GM18519 (cell line): ENCODE measurements around the gene SV2B.

Experiments
- ATAC-seq: cut with Tn5 transposase; IDR thresholded peaks from one replicate; pipeline ENCODE4 v1.9.1; 2021; ENCODE audit warnings: mild to moderate bottlenecking, moderate library complexity; ENCODE audit not compliant: unreplicated experiment, low FRiP score

SV2B gene

DNA sequence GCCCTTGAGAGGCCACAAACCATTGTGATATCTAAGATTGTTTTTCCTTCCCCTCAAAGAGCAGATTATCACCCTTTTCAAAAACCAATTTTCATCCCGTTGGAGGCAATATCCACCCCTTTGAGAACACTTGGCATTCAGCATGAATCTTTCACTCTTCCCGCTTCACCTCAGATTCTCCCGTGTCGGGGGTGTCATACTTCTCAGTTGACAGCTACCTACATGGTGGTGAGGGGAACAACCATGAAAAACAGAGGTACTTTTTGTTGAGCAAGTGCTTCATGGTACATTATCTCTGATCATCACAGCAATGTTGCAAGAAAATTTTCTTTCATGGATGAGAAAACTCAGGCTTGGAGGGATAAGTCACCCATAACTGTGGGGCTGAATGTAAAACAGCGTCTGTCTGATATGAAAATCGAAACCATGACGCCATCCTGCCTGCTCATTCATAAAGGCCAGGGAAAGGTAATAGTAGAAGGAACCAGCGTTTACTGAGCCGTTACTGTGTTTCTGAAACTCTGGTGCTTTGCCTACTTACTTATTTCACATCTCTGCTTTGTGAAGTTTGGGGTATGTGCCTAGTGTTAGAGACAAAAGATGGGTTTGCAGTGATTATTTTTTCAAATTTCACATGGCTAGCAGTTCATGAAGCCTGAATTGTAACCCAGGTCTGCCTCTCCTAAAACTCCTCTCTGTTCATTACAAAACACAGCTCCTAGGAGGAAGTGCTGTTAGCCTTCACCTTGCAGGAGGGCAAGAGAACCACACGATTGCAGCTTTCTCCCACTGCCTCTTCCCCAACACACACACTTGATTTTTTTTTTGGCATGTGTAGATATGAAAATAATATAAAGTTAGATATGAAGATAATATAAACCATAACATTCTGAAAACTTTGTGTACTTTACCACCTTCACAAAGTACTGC, 35.4 kb downstream of the SV2B start:
- ATAC-seq = peak; percentile 92

- no peak for ATAC-seq
Measured at GRCh38 chr15:91136386-91136923, 36.4 kb downstream of the SV2B start.

DNA sequence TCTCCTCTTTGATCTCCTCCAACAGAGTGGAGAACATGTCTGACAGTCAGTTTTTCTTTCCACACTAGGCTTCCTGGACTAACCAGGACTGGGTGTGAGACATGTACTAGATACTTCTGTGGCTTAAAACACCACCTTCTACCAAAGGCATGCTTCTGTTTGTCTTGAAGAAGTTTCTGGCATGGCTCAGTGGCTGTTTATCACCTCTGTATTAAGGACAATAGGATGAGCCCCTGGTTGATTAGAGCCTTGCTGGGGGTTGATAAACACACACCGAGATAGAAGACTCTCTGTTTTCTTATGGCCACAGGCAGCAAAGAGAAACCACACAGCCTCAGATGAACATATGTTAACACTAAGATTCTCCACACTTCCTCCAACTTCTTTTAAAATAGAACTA, 40.5 kb downstream of the SV2B start:
- no peak for ATAC-seq

- ATAC-seq = no peak
Measured at GRCh38 chr15:91141097-91141496, 41.0 kb downstream of the SV2B start.

DNA sequence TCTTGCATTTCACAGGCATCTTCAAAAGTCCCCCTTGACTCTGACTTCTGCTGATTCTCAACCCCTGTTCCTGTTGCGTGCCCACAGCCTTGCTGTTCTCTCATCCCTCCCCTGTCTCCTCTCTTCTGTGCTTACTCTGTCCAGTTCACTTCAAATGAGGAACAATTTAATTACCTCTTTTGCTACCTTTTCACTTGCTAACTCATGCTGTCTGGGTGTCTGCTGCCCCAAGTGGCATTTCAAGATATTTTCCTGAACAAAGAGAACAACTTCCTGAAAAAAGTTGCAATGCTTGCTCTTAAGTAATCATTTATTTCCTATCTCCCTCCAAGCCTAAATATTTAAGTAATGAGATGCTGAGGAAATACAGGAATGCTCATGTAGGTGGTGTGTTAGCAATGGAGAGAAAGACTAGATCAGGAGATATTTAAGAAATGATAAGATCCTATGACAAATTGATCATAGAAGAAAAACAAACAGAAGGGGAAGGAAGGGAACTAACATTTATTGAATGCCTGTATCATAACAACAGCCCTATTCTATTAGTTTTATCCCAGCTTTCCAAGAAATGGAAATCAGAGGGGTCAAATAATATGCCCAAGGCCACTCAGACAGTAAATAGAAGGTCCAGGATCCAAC, 42.2 kb downstream of the SV2B start:
- ATAC-seq = peak; percentile 69

DNA sequence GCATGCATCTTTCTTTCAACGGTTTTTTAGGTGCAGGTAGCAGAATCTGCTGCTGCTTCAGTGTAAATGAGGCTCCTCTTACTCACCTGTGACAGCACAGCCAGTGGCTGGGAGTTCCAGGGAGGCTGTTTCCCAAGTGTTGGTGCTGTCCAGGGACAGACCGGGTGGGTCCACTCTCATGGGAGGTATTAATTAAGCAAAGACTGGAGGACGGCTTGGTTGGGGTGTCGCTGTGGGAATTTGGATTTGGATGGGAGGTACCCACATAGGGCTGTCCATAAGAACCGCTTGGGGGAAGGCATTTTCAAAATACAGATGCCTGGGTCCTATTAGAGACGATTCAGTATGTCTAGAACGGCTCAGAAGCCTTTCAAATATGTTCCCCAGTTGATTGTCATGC, 42.9 kb downstream of the SV2B start:
- ATAC-seq = no peak

DNA sequence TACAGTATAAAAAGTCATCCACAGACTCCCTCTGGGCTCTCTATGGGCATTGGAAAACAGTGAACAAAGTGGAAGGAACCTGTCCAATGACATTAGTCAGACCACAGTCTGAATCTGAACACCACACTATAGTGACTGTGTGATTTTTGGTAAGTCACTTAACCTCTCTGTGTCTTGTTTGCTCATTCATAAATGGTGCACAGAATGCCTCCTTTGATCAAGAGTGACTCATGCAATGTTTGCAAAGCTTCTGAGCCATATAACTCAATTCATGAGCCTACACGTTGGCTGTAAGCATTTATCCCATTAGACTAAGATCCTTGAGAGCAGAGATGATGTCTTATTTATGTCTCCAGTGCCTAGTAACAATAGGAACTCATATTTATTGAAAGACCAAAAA, 46.7 kb downstream of the SV2B start:
- ATAC-seq = no peak

GRCh38 chr15:91148243-91148642, 48.2 kb downstream of the SV2B start:
- ATAC-seq = no peak

DNA sequence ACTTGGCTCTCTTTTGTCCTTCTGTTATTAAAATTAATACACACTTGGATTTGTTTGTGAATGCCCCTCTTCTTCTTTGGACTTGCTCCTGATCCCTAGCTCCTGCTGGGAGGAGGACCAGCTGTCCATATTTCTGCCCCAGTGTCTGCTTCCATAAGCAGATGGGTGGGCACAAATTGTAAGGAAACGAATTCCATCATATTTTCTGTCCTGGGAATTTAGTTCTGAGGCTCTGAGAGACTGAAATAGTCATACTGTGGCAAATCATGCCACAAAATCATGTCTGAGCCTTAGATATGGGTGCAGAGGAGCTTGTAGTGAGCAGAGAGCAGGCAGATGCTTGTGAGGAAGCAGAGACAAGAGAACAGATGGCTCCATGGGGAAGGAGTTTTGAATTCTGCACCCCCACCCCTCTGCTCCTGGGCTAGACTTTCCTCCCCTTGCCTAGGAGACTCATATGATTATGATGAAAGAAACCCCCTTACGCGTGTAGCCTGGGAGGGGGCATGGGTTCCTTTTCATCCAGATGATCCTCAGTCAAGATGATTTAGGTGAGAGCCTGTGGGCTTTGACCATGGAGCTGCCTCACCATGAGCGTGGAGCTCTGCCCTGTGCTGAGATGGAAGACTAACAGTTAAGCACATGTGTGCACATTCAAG, 50.6 kb downstream of the SV2B start:
- ATAC-seq = no peak

DNA sequence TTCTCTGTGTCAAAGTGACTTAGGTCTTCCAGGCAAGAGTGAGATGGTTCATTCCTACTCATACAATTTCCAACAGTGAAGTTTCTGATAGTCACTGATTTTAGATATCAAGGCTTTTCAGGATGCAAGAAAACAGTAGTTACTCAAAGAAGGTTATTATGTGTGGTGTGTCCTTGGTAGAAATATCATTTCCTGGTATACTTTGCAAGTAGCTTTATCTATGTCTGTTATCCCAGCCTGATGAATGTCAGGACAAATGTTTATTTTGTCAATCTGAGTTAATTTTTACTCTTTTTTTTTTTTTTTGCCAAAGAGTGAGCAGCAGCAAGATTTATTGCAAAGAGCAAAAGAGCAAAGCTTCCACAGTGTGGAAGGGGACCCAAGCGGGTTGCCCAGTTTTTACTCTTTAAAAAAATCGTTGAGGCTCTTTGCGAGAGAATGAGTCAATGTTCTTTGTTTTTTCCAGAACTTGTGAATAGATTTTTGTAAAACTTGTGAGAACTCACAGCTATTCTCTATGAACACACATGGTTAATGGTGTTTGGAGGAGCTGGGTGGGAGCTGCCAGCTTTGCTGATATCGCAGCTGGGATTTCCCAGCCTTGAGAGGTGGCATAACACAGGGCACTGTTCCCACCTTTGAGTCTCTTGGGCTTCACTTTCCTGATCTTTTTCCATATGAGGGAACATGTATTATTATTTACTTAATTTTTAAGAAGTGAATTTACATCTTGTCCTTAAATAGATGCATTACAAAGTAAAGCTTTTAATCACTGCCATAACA, 51.9 kb downstream of the SV2B start:
- ATAC-seq = no peak

- no peak for ATAC-seq
Measured at GRCh38 chr15:91152896-91153581, 53.0 kb downstream of the SV2B start.

- no peak for ATAC-seq
Measured at GRCh38 chr15:91153954-91154353, 53.9 kb downstream of the SV2B start.

- no peak for ATAC-seq
Measured at GRCh38 chr15:91156175-91156726, 56.2 kb downstream of the SV2B start.

- ATAC-seq = no peak
Measured at GRCh38 chr15:91158415-91159394, 58.6 kb downstream of the SV2B start.

- no peak for ATAC-seq
Measured at GRCh38 chr15:91165850-91166249, 65.8 kb downstream of the SV2B start.

GRCh38 chr15:91168457-91168856, 68.4 kb downstream of the SV2B start:
- no peak for ATAC-seq

DNA sequence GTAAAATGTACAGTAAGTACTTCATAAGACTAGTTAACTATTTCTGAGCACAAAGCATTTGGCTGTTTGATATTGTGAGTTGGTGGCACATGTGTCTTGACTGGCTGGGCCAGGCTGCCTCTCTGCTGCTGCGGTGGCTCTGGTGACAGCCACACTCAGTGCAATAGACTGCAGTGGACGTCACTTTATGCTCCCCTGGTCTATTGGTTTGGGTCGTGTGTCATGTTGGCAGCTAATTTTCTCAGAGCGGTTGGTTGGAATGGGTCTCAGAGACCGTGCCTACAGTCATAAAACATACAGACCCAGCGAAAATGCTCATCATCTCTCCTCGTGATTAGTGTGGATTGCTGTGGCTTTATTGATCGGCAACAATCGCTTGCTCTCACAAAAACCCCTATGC, 71.3 kb downstream of the SV2B start:
- no peak for ATAC-seq

DNA sequence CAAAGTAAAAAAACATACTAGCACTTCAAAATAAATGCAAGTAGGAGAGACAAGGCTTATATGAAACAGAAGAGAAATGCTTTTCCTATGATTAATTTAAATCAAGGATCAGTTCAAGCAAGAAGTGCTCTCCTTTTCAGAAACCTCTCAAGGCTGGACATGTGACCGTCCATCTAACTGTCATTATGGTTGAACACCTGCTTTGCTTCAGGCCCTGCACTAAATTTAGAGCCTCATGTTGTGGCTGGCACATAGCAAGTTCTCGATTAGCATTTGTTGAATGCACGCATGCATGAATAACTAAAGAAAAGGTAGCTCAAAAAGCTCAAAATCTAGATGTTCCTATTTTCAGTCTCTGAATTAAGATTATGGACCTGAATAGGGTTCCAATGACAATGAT, 82.0 kb downstream of the SV2B start:
- ATAC-seq = no peak
